PC-3 (cell line): Measurements from ENCODE around the gene SYT11.
"Not testable (repeated sequence)": the region's sequence is repeated elsewhere in the genome, so short reads cannot be mapped to it uniquely, and the experiment has no call there.

ENCODE experiments used
- CTCF ChIP-seq: fragments of 300-600 bp; sonication (generic); conservative IDR thresholded peaks from 2 replicates; pipeline ENCODE4 v1.5.1; 2017; ENCODE audit warnings: antibody characterized with exemption, low read depth, mild to moderate bottlenecking, low read length
- EZH2 ChIP-seq: fragments of 300-600 bp; sonication (generic); IDR thresholded peaks from one replicate; pipeline ENCODE4 v1.6.1; 2017; ENCODE audit warnings: antibody characterized with exemption, mild to moderate bottlenecking, low read length; ENCODE audit not compliant: unreplicated experiment
- EZH2phosphoT487 ChIP-seq: fragments of 300-600 bp; sonication (generic); IDR thresholded peaks from 2 replicates; pipeline ENCODE4 v1.6.1; 2018; ENCODE audit warnings: mild to moderate bottlenecking, antibody characterized with exemption, low read length, borderline replicate concordance

- not testable (repeated sequence) for TF ChIP-seq CTCF, EZH2, EZH2phosphoT487
Measured at GRCh38 chr1:155895617-155896016, 36.2 kb downstream of the SYT11 start.
